Panc1 (cell line): Measurements from ENCODE around the gene CDYL.

Experiments
- TCF7L2 ChIP-seq: IDR thresholded peaks from 2 replicates; pipeline ENCODE4 v1.6.1; 2011; ENCODE audit warnings: mild to moderate bottlenecking, low read depth, low read length, inconsistent platforms
- TF ChIP-seq, protein P1 (sequence below): fragments of 450-650 bp; IDR thresholded peaks from 2 replicates; pipeline ENCODE4 v1.5.1; 2017; ENCODE audit warnings: mild to moderate bottlenecking
- TF ChIP-seq, protein P2 (sequence below), 2 experiments: IDR thresholded peaks; 2 replicates each; pipeline ENCODE4 v1.6.1; 2011 to 2012; ENCODE audit warnings: low read depth in 2 of 2, control low read depth in 1 of 2, low read length in 1 of 2, mild to moderate bottlenecking in 1 of 2, moderate library complexity in 1 of 2; ENCODE audit not compliant: insufficient read depth in 1 of 2

DNA sequence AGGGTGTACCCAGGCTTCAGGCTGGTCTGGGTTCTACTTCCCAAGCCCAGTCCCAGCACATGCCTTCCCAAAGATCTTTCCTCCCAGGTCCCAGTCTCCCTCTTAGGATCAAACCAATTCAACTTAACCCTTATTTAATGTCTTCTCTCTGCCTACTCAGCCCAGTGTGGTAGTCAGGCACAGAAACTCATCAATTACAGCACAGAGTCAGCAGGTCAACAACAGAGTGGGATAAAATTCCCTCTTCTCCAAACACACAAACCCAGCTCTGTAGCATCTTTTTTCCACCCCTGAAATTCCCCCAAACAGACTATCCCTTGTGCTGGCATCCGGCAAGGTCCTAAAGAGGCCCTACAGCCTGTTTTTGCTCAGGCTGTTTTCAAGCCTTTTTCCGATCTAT is 47.3 kb upstream of the CDYL start:
- TF ChIP-seq, protein P1, sequence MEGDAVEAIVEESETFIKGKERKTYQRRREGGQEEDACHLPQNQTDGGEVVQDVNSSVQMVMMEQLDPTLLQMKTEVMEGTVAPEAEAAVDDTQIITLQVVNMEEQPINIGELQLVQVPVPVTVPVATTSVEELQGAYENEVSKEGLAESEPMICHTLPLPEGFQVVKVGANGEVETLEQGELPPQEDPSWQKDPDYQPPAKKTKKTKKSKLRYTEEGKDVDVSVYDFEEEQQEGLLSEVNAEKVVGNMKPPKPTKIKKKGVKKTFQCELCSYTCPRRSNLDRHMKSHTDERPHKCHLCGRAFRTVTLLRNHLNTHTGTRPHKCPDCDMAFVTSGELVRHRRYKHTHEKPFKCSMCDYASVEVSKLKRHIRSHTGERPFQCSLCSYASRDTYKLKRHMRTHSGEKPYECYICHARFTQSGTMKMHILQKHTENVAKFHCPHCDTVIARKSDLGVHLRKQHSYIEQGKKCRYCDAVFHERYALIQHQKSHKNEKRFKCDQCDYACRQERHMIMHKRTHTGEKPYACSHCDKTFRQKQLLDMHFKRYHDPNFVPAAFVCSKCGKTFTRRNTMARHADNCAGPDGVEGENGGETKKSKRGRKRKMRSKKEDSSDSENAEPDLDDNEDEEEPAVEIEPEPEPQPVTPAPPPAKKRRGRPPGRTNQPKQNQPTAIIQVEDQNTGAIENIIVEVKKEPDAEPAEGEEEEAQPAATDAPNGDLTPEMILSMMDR = no peak
- TF ChIP-seq TCF7L2 = no peak
- TF ChIP-seq, protein P2, sequence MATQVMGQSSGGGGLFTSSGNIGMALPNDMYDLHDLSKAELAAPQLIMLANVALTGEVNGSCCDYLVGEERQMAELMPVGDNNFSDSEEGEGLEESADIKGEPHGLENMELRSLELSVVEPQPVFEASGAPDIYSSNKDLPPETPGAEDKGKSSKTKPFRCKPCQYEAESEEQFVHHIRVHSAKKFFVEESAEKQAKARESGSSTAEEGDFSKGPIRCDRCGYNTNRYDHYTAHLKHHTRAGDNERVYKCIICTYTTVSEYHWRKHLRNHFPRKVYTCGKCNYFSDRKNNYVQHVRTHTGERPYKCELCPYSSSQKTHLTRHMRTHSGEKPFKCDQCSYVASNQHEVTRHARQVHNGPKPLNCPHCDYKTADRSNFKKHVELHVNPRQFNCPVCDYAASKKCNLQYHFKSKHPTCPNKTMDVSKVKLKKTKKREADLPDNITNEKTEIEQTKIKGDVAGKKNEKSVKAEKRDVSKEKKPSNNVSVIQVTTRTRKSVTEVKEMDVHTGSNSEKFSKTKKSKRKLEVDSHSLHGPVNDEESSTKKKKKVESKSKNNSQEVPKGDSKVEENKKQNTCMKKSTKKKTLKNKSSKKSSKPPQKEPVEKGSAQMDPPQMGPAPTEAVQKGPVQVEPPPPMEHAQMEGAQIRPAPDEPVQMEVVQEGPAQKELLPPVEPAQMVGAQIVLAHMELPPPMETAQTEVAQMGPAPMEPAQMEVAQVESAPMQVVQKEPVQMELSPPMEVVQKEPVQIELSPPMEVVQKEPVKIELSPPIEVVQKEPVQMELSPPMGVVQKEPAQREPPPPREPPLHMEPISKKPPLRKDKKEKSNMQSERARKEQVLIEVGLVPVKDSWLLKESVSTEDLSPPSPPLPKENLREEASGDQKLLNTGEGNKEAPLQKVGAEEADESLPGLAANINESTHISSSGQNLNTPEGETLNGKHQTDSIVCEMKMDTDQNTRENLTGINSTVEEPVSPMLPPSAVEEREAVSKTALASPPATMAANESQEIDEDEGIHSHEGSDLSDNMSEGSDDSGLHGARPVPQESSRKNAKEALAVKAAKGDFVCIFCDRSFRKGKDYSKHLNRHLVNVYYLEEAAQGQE (IDR thresholded peaks at IDR 0.05; ENCODE audit: insufficient read depth in 1 of 2, low read depth in 2 of 2, low read length in 1 of 2) = no peak
